ENCODE data around the gene RIMOC1.

DNA sequence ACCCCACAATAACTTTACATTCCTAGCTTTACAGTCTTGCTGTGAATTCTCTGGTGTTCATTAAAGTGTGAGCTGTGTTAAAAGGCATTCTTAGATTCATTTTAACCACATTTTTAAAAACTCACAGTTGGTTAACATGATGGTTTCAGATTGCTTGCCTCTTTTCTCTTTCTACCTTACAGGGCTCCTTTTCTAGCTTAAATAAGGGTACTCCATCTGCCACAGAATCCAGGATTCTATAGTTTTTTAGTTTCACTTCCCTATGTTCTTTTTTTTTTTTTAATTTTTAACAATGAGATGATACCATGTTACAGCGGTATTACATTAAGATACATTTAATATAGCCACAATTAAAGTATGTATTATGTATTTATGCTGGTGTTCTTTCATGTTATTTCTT is 17.0 kb downstream of the RIMOC1 start:
- TF ChIP-seq ZNF274 (IDR thresholded peaks at IDR 0.05; ENCODE audit: low read depth, low read length) (no peak), YY1 (IDR thresholded peaks at IDR 0.05; ENCODE audit: insufficient read depth, insufficient read length) (no peak), SUZ12 (IDR thresholded peaks at IDR 0.05; ENCODE audit: extremely low read depth, insufficient read depth, insufficient read length) (no peak)

Measured in NT2/D1 (cell line).